Medulla oblongata (tissue), 1 donor: ENCODE measurements around the gene PLXNB1.
"Not testable (repeated sequence)": the region's sequence is repeated elsewhere in the genome, so short reads cannot be mapped to it uniquely, and the experiment has no call there.

Experiments used
- DNase-seq: peaks from one replicate; pipeline ENCODE4 v3.0.0-alpha.2; 2015; ENCODE audit errors: extremely low spot score

Gene PLXNB1, protein sequence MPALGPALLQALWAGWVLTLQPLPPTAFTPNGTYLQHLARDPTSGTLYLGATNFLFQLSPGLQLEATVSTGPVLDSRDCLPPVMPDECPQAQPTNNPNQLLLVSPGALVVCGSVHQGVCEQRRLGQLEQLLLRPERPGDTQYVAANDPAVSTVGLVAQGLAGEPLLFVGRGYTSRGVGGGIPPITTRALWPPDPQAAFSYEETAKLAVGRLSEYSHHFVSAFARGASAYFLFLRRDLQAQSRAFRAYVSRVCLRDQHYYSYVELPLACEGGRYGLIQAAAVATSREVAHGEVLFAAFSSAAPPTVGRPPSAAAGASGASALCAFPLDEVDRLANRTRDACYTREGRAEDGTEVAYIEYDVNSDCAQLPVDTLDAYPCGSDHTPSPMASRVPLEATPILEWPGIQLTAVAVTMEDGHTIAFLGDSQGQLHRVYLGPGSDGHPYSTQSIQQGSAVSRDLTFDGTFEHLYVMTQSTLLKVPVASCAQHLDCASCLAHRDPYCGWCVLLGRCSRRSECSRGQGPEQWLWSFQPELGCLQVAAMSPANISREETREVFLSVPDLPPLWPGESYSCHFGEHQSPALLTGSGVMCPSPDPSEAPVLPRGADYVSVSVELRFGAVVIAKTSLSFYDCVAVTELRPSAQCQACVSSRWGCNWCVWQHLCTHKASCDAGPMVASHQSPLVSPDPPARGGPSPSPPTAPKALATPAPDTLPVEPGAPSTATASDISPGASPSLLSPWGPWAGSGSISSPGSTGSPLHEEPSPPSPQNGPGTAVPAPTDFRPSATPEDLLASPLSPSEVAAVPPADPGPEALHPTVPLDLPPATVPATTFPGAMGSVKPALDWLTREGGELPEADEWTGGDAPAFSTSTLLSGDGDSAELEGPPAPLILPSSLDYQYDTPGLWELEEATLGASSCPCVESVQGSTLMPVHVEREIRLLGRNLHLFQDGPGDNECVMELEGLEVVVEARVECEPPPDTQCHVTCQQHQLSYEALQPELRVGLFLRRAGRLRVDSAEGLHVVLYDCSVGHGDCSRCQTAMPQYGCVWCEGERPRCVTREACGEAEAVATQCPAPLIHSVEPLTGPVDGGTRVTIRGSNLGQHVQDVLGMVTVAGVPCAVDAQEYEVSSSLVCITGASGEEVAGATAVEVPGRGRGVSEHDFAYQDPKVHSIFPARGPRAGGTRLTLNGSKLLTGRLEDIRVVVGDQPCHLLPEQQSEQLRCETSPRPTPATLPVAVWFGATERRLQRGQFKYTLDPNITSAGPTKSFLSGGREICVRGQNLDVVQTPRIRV (N-terminal part only)

DNA sequence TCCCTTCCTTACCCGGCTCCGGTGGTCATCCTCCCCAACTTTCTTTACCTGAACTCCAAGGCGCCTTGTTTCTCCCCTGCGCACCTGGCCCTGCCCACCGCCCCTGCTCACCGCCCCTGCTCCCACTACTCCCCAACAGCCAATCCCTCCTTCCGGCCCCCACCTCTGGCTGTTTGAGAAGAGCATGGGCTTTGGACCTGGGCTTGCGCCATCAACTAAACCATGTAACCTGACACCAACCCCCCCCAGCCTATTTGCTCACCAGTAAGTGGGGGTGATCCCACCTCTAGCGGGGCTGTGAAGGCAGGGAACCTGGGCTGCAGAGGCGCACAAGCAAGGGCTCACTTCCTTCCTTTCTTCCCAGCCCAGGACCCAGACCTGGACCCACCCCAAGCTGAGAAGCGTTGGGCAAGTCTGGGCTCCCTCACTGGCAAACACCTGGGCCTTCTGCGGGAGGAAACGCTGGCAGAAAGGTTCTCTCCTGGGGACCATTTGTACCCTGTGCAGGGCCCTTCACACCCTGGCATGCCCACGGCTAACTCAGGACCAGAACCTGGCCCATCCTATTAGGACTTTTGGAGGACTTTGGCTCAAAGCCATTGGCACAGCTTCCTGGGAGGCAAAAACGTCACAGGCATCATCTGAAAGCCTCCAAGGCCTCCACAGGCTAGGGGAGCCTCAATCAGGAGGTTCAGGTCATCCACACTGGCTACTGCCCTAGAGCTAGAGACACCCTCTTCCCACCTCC lies at the start of gene PLXNB1:
Gene PLXNB1, minus strand, starts transcription at position 127 of the 748 bp plus-strand sequence. CDS start 5,475 bp downstream, outside the sequence.
- DNase-seq, result no peak

DNA sequence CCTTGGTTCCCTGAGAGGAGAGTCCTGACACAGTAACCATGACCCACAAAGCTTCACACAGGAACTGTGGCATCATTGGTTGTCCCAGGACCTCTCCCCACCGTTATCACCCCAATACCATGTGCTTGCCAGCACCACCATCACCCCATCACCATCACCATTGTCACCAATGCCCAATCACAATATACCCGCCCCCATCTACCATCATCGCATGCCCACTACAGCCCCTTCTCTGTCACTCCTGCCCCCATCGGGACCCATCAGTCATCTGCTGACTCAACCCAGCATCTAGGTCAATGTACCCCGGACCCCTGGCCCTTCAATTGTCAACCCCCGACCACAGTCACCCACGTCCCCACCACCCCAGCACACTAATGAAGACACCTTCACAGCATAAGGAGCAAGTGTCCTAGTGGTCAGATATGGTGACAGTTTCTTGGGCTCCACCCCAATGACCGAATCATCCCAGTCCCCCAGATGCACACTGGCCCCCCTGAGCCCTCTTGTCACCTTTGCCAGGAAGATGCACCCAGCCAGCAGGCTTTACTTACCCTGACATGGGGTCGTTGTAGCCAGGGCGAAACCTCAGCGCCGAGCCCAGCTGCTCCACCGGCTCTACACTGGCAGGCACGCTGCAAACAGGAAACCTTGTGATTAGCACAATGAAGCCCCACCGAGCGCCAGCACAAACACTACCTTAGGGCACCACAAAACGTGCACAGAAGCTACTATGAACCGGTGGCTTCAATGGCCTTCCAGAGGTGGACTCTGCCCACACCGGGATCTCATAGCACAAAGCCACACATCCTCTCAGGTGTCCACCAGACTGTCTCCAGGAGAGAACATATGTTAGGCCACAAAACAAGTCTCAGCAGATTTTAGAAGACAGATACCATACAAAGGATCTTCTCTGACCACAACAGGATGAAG lies 49.0 kb upstream of the PLXNB1 start:
- no peak for DNase-seq

DNA sequence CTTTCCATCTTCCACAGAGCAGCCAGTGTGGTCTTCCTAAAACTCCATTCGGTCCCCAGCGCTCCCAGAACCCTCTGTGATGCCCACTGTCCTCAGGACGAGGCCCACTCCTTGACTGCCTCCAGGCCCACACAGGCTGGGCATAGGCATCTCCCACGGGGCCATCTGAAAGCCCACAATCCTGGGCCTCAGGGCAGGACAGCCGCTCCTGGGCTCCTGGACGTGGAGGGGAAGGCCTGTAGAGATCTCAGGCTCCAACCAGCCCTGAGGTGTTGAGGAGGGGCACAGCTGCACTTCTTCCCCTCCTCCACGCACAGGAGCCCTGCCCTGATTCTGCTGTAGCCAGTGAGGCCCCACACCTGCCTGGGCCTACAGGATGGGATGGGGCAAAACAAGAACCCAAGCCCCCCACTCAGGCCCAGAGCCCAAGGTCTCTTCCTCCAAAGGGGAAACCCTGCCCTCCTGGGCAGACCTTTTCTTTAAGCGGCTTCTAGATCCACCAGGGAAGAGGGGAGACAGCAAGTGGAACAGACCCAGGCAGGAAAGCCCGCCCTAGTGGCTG lies 48.2 kb upstream of the PLXNB1 start:
- no peak for DNase-seq

DNA sequence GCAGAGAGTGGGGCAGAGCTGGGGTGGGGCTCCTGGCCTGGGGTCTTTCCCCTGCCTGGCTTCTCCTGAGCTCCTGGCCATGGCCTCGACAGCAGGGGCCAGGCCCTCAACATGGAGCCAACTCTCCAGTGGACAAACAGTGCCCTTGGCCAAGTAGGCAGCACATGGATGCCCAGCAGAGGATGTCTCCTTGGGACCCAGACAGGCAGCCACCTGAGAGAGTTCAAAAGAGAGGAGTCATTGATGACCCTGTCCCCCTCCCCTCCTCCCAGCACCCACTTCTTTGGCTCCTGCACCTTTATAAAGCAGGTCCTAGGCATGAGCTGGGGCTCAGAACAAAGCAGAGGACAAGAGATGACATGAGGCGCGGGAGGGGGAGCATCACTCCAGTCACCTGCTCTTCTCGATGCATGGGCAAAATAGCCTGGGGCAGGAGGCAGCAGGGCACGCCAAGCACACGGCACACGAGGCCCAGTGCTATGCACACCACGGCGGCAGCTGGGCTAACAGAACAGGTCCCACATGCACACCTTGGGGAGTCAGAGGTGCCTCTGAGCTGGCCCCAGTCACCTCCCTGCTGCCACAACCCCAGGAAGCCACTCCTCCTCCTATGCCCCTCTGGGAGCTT lies 46.7 kb upstream of the PLXNB1 start:
- DNase-seq, result no peak

DNA sequence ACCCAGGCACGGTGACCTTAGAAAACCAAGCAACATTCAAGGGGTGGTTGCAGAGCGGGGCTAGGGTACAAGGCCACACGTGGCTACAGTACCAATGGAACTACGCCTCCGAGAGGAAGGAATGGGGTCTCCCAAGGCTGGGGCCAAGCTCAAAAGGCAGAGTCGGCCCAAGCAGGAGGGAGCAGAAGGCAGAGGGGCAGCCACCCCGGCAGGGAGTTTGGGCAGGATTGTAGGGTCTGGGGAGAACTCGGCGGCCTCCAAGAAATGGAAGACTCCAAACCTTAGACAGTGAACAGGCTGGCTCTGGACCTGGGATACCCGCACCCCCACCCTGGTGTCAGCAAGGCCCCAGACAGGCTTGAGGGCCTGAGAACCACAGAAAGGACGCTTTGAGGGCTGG lies 45.3 kb upstream of the PLXNB1 start:
- no peak for DNase-seq

DNA sequence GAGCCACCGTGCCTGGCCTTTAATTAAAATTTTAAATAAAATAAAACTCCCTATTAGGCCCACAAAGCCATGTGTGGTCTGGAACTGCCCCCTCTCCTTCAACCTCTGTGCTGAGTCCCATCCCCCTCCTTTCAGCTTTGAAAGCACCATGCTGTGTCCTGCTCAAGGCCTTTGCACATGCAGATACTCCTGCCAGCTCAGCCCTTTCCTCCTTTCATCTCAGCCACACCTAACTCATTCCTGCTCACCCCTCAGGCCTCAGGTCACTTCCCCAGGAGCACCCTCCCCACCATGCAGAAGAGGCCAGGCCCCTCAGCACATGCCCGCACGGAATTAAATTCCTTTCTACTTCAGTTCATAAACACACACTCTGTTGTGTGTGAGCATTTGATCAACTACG lies 44.7 kb upstream of the PLXNB1 start:
- no peak for DNase-seq

DNA sequence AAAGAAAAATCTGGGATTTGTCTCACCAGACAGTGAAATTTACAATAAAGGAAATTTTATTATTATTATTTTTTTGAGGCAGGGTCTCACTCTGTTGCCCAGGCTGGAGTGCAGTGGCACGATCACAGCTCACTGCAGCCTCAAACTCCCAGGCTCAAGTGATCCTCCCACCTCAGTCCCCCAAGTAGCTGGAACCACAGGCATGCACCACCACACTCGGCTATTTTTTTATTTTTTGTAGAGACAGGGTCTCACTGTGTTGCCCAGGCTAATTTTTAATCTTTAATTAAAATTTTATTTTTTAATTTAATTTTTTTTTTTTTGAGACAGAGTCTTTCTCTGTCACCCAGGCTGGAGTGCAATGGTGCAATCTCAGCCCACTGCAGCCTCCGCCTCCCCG lies 44.1 kb upstream of the PLXNB1 start:
- DNase-seq, result not testable (repeated sequence)

DNA sequence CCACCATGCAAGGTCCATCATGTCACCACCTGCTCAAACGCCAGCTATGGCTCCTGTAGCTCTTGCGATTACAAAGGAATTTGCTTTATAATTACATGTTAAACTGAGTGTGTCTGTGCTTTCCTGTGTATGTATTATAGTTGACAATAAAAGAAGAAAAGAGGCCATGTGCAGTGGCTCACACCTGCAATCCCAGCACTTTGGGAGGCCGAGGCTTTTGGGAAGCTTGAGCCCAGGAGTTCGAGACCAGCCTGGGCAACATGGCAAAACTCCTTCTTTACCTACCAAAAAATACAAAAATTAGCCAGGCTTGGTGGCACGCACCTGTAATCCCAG lies 43.7 kb upstream of the PLXNB1 start:
- no peak for DNase-seq

DNA sequence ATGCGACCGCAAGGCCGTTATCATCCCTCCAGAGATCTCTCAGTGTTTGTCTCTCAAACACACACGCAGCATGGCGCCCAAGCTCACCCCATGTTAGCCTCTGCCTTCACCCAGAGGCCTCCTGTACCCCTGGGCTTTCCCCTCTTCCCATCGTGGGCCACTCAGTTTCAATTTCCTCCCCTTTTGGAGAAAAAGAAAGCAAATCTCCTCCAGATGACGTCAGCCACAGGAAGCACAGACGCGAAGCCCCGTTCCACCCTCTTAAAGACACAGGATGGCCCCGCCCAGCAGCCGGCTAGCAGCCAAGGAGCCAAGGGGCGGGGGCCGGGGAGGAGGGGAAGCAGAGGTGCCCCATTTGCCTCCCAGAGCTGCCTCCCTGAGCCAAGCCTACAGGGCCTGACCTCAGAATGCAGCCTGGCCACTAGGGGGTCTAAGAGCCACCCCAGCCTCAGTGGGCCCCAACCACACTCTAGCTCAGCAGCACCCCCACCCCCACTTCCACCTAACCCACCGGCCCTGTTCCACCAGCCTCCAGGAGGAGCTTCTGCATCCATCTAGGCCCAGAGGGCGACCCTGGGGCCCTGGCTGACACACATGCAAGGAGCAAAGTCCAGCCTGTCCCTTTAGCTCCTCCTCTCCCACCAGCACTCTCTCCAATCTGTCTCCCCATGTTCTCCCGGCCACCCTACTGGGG lies 43.2 kb upstream of the PLXNB1 start:
- DNase-seq, result peak; percentile 95

DNA sequence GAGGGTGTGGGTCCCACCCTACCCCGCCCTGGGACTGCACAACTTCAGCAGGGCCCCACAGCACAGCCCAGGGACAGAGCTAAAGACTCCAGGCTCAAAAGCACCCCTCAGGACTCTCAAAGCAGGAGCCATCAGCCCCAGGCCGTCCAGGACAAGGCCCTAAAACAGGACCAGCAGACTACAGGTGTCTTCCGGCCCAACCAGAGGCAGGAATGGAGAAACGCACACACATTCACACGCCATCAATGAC lies 42.7 kb upstream of the PLXNB1 start:
- DNase-seq, result no peak

DNA sequence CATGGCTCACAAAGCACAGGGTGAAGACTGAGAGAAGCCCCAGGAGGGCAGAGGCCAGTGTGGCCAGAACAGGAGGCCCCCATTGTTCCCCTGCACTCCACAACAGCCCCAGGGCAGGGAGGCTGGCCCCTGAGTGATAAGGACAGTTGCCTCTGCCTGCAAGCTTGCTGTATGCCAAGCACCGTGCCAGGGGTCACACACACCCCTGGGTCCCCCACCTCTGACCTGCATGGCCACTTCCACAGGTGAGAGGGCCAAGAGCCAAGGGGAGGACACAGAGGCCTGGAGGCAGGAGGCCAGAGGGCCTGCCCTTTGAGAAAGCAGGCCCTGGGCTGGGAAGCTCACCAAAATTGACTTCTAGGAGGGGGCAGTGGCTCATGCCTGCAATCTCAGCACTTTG lies 40.4 kb upstream of the PLXNB1 start:
- no peak for DNase-seq

DNA sequence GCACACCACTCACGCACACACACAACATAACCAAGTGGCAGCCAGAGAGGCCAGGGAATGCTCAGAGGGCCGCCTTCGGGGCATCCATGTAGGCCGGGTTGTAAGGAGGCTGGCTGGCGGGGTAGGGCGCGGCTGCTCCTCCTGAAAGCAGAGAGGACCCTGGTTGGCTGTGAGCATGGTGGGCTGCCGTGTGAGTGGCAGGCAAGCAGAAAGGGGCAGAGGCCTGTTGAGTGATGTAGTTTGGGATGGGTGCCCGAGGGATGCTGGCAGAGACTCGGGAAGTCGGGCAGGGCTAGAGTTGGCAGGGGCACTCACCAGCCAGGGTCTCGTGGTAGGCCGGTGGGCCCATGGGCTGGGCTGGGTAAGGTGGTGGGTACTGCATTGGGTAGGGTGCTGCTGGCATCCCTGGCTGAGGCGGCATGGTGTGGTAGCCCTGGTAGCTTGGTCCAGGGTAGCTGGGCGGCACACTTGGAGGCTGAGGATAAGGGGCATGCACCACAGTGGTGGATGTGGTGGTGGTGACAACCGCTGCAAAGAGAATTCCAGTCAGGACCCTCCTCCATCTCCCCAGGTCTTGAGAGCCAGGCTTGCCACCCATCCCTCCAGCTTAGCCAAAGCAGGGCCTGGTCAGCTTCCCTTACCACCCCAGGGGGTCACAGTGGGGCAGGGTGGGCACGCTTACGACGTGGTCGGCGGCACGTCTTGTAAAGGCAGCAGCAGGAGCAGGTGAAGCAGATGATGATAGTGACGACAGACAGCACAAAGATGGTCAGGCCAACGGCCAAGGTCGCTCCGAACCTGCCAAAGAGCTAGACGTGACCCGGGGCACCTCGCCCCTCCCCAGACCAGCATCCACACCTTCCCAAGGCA lies 39.4 kb upstream of the PLXNB1 start:
- no peak for DNase-seq

DNA sequence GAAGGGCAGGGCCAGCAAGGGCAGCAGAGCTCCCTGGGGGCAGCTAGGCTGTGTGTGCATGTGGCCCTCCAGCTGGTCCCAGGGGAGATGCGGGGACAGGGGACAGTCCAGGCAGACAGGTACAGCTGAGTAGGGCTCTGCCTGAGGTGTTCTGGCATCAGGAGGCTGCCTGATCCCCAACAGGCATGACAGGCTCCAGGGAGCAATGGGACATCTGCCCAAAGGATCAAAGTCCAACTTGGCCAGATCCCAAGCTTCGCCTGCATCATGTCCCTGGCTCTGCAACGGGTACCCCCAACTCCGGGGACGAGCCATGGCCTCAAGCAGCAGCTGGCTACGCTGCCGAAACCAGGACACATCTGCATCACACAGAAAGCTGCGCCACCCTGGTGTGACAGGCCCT lies 38.4 kb upstream of the PLXNB1 start:
- DNase-seq, result no peak

DNA sequence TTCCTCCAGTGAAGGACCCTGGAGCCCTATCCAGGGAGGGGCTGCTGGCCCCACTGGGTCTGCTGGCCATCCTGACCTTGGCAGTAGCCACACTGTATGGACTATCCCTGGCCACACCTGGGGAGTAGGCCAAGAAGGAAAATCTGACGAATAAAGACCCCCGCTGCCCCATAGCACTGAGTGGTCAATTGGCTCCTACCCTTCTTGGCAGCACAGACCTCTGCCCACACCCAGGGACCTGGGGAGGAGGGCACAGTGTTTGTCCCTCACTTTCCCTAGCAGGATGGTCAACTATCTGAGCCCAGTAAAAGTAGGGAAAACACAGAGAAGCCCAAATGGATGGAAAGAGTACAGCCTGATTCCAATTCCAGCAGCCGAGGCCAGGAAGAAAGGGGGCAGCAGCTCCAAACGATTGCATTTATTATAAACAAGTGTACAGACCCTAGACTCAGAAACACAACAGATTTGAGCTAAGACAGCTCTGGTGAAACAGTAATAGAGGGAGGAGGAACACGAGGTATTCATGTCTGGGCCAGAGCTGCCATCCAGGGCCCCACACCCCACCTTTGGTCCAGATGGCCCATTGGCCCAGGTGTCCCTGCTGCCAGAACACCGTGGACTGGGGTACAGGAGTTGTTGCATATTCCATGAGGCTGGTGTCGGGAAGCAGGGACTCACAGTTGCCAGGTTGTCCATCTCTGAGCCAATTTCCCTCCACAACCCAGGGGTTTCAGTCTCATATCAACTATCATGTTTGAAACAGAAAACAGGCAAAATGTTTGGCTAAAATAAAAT lies 37.8 kb upstream of the PLXNB1 start:
- no peak for DNase-seq

DNA sequence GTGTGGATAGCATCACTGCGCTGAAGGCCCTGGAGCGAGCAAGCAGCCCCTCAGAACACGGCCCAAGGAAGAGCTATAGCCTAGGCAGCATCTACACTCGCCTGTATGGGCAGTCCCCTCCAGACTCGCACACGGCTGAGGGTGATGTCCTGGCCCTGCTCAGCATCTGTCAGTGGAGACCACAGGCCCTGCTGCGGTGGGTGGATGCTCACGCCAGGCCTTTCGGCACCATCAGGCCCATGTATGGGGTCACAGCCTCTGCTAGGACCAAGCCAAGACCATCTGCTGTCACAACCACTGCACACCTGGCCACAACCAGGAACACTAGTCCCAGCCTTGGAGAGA lies 37.2 kb upstream of the PLXNB1 start:
- no peak for DNase-seq

DNA sequence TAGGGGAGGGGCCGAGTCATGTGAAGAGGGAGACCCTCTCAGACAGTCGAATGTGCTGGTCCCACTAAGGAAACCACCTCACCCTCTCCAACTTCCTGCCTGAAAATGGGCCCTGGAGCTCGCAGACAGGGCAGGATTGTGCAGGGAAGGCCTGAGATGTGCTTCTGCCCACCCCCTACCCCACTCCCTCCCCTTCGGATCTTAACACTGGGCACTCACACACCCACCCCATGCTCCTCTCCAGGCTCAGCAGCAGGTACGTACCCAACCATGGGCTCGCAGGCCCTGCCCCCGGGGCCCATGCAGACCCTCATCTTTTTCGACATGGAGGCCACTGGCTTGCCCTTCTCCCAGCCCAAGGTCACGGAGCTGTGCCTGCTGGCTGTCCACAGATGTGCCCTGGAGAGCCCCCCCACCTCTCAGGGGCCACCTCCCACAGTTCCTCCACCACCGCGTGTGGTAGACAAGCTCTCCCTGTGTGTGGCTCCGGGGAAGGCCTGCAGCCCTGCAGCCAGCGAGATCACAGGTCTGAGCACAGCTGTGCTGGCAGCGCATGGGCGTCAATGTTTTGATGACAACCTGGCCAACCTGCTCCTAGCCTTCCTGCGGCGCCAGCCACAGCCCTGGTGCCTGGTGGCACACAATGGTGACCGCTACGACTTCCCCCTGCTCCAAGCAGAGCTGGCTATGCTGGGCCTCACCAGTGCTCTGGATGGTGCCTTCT lies 36.7 kb upstream of the PLXNB1 start:
- DNase-seq, result no peak
